HG03159 (cell line): ENCODE measurements around the gene GIPC2.
"Not testable (repeated sequence)": the region's sequence is repeated elsewhere in the genome, so short reads cannot be mapped to it uniquely, and the experiment has no call there.

Experiments used
- ATAC-seq: cut with Tn5 transposase; IDR thresholded peaks from one replicate; pipeline ENCODE4 v1.9.1; 2021; ENCODE audit warnings: mild to moderate bottlenecking, moderate library complexity; ENCODE audit not compliant: unreplicated experiment

Gene GIPC2

DNA sequence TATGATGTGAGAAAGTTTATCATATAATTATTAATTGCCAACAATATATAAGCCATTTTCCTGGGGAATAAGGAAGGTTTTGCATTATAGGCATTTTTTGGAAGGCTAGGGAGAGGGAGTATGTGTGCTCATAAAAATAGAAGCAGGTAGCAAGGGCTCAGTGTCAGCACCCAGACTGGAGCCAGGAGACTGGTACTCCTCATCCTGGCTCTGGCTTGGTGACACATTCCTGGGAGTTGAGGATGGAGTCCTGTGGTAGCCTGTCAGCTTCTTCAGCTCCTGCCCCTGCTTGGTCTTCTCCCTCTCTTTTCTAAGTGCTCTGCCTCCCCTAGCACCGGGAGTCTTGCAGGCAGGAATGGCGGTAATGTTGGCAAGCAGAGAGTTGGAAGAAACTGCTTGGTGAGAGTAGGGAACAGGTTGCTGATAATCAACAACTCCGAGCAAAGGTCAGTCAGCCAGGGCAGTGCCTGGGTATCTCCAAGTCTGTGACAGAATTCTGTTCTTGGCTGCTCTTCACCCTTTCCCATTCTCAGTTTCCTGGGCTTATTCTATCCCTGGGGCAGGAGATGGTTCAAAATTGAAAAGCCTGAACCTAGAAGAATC is 23.0 kb downstream of the GIPC2 start:
- no peak for ATAC-seq

DNA sequence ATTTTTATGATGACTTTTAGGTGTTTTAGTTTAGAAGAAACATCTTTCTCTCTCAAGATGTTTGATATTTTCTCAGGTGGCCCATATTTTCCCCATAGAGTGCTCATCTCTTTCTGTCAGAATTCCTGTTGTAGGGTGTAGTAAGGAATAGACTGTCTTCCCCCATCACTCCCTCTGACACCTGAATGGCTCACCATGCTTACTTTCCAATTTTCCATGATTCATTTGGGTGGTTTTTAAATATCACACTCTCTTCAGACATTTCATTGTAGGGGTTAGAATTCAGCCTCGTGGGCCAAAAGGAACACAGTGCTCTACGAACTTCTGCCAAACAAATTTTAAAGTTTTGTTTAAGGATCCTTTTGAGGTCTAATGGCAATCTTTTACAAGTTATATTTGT is 24.0 kb downstream of the GIPC2 start:
- ATAC-seq: no peak

DNA sequence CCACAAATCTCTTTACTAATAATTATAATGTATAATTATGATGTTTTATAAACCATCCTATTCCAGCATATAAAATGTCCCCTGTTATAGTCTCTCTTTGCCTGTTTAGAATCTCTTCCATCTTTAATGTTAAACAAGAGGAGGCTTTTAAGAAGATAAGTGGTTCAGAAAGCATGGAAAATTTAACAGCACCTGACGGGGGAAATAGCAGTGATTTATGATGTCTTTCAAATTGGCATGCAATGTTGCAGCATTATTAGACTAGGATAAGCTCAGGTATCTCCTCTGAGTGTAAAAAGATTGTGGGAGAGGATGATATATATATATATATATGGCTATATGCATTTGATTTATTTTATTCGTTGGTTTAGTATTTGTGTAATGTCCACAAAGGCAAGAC is 24.4 kb downstream of the GIPC2 start:
- ATAC-seq: no peak

DNA sequence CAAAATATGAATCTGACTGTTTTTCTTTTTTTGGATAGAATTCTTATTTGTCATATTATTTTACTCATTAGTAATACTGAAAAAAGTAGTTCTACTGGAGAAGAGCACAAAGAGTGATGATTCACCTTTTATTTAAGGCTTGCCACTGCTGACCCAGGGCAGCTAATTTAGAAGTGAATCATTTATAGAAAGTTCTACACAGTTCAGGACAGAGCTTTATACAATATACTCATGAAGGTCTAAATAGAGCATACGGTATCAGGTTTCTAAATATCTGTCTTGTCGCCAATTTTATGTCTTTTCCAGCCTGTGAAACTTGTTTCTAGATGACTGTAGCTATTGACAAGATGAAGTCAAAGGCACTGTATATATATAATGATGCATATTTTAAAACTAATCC is 25.0 kb downstream of the GIPC2 start:
- ATAC-seq: no peak

DNA sequence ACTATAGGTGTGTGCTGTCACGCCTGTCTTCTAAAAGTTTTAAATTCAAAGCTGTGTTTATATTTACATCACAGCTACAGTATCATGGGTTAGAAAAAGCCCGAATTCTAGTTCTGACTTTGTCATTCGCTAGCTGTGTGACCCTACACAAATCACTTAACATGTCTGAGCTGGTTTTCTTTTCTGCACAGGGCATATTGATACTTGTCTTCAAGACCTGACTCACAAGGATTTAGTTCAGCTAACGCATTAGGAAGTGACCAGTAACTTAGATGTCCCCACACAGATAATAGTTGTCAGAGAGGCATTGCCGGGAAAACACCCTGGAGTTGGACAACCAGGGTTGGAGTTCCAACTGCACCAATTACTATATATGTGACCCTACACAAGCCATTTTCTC is 25.9 kb downstream of the GIPC2 start:
- no peak for ATAC-seq

DNA sequence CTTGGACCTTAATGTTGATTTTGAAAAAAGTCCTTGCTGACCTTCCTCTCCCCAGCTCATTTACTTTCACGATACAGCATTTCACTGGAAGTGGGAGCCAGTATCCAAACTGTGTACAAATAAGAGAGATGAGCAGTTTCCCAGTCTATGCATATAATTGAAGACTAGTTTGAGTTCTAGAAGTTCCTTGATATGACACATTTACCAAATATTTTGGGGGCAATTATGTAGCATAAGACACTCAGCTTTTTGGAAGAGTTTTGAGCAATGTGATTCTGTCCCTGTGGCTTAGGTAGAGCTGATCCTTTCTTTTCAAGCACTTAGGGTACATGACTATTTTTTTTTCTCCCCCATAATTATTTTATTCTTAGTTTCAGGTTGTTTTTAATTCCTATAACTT is 26.4 kb downstream of the GIPC2 start:
- ATAC-seq: no peak

DNA sequence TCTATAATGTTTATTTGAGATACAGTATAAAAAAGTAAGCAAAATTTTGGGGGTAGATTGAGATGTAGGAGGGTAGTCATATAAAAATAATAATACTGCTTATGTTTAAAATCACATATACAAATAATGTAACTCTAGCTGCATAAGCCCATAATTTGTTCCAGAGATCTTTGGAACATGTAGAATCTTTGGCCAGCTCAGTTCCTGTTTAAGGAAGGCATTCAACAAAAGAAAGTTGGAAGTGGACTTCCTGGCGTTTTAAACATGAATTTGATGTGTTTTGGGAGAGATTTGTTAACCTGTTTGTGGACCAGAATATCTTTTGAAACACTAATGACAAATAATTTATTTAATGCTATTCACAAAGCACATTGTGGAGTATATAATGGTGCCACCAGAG is 27.7 kb downstream of the GIPC2 start:
- ATAC-seq: no peak

DNA sequence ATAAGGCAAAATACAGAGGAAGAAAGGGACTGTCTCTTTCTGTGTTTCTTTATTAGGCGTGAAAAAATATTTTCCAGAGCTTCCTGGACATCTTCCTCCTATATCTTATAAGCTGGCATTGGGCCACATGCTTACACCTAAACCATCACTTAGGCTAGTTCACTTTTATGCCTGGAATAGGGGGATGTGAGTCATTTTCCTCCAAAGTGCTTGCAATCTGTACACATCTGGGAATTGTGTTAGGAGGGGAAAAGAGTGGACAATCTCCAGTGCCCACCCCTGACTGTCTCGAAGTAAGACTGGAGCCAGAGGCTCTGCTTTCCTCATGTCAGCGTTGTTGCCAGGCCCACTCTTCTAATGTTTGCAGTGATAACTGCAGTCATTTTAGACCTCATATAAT is 29.9 kb downstream of the GIPC2 start:
- ATAC-seq: no peak

DNA sequence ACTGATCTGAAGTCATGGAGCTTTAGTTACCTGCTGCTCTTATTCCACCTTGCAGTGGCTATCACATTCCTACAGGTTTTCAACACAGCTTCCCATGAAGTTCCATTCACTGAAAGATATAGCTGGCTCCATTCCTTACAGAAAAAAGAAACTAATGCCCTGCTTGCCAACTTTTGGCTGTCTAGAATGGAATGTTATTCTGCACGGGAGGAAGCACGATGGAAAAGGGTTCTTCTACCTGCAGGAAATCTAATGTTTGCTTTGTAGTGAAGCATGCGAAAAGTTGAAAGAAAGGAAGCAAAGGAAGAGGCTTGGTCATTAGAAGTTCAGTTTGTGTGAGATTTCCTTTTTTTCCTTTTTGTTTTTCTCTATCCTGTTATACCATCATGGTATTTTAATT is 32.6 kb downstream of the GIPC2 start:
- no peak for ATAC-seq

DNA sequence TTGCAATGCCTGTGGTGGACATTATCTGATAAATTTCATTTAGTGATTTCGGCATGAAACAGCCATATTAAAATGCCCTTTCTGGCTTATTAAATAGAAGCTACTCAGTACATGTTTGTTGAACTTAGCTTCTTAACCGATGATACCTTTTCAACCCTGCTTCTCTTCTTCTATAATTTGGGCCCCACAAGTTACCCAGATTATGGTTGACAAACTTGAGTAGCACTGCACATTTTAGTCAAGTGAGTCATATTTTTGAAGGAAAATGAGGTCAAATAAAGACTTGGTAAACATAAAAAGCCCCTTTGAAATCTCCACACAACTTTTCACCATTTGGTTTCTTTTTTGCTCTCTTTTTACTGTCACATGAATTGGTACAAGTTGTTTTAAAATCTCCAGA is 33.8 kb downstream of the GIPC2 start:
- no peak for ATAC-seq

DNA sequence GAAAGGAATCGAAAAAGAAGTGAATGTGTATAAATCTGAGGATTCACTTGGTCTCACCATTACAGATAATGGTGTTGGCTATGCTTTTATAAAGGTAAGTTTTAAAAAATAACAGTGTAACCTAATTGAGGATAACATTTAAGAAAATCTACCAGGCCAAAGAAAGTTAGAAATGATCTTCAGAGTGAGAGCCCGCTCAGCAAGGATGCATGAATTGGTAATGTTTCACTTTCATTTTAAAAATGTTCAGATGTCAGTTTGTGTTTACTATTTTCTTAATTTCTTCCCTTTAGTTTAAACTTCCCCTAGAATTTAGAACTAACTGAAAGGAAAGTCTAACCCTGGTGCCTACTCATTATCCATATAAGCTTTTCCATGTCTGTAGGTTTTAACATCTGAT is 35.0 kb downstream of the GIPC2 start:
- ATAC-seq: no peak

DNA sequence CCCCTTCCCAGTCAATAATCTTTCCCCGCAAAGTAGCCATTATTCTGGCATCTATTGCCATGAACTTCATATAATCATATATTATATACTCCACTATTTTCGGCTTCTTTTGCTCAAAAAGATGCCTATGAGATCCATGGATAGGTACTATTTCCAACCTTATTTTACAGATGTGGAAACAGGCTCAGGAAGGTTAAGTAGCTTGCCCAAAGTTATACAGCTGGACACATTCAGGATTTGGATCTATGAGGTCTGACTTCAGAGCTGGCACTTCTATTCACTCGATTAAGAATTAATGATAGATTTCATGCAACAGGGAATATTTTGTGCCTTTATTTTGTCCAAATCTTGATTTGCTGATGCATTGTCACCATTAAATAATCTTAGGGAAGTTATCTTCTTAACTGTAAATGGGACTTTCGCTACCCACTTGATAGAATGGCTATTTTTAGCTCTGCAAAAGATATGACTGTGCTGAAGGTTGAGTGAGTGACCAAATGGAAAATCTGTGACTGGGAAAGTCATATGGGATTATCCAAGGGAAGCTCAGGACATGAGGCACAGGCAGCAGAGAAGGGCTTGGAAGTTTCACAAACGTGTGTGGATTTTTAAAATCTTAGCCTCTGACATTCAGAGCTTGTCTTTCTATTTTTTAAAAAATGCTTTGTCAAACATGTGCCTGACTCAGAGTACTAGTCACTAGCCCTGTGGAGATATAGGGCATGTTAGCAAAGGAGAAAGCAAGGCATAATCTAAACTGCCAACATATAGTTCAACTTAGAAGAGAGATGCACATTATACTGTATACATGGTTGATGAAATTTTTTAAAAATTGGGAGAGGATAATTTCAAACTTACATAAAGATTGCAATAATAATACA is 36.5 kb downstream of the GIPC2 start:
- no peak for ATAC-seq

DNA sequence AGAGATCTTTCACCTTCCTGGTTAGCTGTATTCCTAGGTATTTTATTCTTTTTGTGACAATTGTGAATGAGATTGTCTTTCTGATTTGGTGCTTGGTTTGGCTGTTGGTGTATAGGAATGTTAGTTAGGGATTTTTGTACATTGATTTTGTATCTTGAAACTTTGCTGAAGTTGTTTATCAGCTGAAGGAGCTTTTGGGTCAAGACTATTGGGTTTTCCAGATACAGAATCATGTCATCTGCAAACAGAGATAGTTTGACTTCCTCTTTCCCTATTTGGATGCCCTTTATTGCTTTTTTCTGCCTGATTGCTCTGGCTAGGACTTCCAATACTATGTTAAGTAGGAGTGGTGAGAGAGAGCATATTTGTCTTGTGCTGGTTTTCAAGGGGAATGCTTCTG is 38.9 kb downstream of the GIPC2 start:
- ATAC-seq: not testable (repeated sequence)

DNA sequence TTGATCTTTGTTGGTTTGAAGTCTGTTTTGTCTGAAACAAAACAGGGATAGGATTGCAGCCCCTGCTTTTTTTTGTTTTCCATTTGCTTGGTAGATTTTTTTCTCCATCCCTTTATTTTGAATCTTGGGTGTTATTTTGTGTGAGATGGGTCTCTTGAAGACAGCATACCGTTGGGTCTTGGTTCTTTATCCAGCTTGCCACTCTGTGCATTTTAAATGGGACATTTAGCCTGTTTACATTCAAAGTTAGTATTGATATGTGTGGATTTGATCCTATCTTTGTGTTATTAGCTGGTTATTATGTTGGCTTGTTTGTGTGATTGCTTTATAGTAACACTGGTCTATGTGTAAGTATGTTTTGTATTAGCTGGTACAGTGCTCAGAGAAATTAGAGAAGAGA is 40.9 kb downstream of the GIPC2 start:
- ATAC-seq: no peak

DNA sequence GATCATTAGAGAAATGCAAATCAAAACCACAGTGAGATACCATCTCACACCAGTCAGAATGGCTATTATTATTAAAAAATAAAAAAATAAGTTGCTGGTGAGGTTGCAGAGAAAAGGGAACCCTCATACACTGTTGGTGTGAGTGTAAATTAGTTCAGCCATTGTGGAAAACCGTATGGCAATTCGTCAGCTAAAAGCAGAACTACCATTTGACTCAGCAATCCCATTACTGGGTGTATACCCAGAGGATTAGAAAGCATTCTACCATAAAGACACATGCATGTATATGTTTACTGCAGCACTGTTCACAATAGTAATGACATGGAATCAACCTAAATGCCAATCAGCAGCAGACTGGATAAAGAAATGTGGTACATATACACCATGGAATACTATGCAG is 42.2 kb downstream of the GIPC2 start:
- ATAC-seq: peak; percentile 51

DNA sequence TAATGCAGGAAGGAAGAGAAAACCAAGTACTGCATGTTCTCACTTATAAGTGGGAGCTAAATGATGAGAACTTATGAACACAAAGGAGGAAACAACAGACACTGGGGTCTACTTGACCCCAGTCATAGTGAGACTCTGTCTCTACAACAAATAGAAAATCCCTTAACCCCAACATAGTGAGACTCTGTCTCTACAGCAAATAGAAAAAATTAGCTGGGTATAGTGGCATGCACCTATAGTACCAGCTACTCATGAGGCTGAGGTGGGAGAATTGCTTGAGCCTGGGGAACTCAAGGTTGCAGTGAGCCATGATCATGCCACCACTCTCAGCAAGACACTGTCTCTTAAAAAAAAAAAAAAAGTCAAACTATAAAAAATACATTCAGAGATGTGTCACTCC is 42.7 kb downstream of the GIPC2 start:
- peak; percentile 47 for ATAC-seq

DNA sequence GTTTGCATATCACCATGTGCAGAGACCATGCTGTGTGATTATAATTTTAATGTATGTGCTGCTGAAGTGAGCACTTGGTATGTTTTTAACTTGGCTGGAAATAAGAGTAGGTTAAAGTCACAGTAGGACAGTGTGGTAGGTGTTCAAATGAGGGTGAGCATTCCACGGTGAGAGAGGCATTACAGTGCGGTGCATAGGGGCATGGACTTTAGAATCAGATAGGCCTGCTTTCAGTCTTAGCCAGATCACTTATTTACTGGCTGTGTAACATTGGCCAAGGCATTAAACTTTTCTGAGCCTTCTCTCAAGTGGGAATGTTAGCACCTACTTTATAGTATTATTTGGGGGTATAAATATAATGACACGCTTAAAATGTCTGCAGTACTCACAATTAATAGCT is 43.2 kb downstream of the GIPC2 start:
- no peak for ATAC-seq

DNA sequence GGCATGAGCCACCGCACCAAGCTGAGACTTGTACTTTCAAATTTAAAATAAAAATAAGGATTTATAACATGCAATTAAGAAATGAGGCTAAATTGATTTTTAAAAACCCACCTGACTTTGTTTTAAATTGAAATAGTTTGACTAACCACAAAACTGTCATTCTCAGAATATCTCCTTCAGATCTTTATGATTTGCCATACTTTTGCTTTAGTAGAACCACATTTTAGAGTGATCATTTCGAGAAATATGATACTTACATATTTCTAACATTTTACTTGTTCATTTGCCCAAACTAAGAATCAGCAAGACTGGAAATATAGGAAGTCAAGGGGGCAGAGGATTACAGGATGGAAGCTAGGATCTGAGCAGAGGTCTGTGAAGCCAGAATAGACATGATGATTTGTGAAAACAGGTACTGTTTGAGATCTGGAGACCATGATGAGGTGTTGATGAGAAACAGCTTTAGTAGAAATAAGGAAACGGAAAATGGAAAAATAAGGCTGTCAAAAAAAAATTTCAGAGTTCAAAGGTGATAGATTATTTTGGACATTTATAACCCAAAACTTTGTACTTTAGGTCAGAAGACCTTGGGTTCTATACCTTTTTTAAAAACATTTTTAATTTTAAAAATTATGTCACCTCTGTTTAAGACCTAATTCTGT is 44.8 kb downstream of the GIPC2 start:
- no peak for ATAC-seq

DNA sequence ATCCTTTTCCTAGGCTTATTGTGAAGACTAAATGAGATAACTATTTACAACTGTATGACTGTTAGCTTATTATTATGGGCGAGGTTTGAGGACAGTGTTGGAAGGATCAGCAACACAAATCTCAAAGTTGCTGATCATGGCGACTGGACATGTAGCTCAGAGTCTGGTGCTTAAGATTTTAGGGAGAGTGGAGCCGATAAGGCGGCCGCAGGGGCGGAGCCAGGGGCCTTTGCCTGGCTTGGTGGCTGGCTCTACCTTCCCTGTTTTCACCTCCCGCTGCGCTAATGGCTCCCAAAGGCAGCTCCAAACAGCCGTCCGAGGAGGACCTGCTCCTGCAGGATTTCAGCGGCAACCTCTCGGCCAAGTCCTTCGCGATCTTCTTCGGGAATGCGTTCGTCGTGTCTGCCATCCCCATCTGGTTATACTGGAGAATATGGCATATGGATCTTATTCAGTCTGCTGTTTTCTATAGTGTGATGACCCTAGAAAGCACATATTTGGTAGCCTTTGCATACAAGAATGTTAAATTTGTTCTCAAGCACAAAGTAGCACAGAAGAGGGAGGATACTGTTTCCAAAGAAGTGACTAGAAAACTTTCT is 45.5 kb downstream of the GIPC2 start:
- ATAC-seq: no peak

DNA sequence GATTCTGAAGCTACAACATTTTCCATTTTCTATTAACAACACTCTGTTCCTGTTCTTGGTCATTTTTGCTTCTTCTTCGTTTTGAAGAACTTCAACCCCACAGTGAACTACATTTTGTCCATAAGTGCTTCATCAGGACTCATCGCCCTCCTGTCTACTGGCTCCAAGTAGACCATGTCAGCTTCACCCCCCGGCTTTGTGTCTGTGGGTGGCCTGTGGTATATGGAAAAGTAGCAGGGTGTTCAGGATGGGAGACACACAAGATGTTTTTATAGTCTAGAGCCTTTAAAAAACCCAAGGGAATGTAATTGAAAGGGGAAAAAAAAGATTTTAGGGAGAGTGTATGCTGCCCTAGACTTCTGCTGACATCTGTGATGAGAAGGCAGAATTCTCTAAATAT is 46.1 kb downstream of the GIPC2 start:
- ATAC-seq: no peak

DNA sequence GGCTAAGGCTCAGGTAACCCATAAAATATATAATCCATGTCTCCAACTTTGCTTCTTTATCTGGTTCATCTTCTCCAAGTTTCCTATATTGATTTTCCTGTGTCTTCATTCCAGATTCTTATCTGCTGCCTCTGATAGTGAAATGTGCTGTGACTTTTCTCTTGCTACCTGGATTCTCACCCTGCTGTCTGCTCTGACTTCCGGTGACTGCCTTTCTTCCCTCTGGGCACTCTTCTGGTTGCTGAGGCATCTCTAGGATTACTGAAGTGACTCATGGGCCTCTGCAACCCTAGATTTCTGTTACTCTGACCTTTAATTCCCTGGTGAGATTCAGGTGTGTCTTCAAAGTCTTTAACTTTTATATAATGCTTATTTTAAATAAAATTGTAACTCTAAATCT is 46.9 kb downstream of the GIPC2 start:
- no peak for ATAC-seq

DNA sequence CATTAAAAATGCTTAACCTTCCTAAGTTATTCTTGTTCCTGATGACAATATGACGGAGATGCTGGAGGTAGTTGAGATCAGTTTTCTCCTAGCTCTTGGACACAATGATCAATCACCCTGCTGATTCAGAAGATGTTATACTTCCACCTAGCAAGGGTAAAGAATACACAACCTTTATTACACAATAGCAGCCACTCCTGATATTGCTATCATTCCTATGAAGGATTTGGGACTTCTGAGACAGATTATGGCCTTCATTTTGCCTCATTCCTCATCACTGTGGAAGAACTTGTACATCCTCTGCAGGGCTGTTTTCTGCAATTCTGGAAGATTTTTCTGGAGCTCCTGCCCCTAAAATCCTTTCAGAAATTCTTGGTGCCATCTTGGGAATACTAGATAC is 47.8 kb downstream of the GIPC2 start:
- ATAC-seq: no peak
